Calu3 (cell line): ENCODE data around the gene RPRD1B. TPM values are rescaled to one million over a fixed set of nuclear protein-coding genes. Genes with fewer than 3 reads are reported as not detected.

Experiments
- BruUV-seq: library from RNA; stranded (reverse); fragments of 400-500 nt; replicated peaks from 2 replicates; lab custom pipeline; 2021; lab: Mats Ljungman, UMichigan
- CTCF ChIA-PET: fragments of 300-600 bp; sonication (Branson Sonifier 250); formaldehyde crosslinking; loops from one replicate; lab custom pipeline; 2022; ENCODE audit warnings: antibody characterized with exemption; lab: Charles Lee
- DNase-seq: peaks from one replicate; pipeline ENCODE4 v3.0.0; 2022
- H3K27ac Mint-ChIP-seq: one replicate; pipeline ENCODE4 v1.8.0; 2022; ENCODE audit warnings: mixed read lengths; ENCODE audit not compliant: unreplicated experiment
- H3K27me3 Mint-ChIP-seq: one replicate; pipeline ENCODE4 v1.8.0; 2022; ENCODE audit warnings: mixed read lengths; ENCODE audit not compliant: unreplicated experiment
- H3K36me3 Mint-ChIP-seq: one replicate; pipeline ENCODE4 v1.8.0; 2022; ENCODE audit warnings: mild to moderate bottlenecking, moderate library complexity, mixed read lengths; ENCODE audit not compliant: insufficient read depth, unreplicated experiment
- H3K4me1 Mint-ChIP-seq: one replicate; pipeline ENCODE4 v1.8.0; 2022; ENCODE audit warnings: mild to moderate bottlenecking, low read depth, mixed read lengths; ENCODE audit not compliant: unreplicated experiment
- H3K4me3 Mint-ChIP-seq: one replicate; pipeline ENCODE4 v1.8.0; 2022; ENCODE audit warnings: mild to moderate bottlenecking, low read depth, moderate library complexity, mixed read lengths; ENCODE audit not compliant: unreplicated experiment
- H3K9me3 Mint-ChIP-seq: one replicate; pipeline ENCODE4 v1.8.0; 2022; ENCODE audit warnings: low read depth, mixed read lengths; ENCODE audit not compliant: unreplicated experiment
- CTCF ChIP-seq: fragments of 200-600 bp; IDR thresholded peaks from one replicate; pipeline ENCODE4 v1.8.0; 2022; ENCODE audit warnings: antibody characterized with exemption; ENCODE audit not compliant: unreplicated experiment
- intact Hi-C: fragments of 100-400 bp; cut with micrococcal nuclease; formaldehyde crosslinking; loops from one replicate; pipeline ENCODE4 v1.10.0; 2022; ENCODE audit not compliant: unreplicated experiment
- total RNA-seq: library from RNA; stranded (reverse); gene quantifications from 2 replicates; pipeline ENCODE4 v1.2.3, GENCODE V29; 2022

RPRD1B gene
- total RNA-seq, 1 experiment from 2014 or later: 53.5 TPM

GRCh38 chr20:38067717-38068365, 34.3 kb downstream of the RPRD1B start:
- Mint-ChIP-seq H3K9me3 (no peaks in the 10 kb centered on the region), H3K4me3 (no peak overlapping the region), H3K4me1 (no peaks in the 10 kb centered on the region), H3K36me3 (peaks cover 24% of the 10 kb centered on the region), H3K27me3 (no peaks in the 10 kb centered on the region), H3K27ac (no peak overlapping the region)
- no TSS peak for BruUV-seq
- no peak for TF ChIP-seq CTCF
- CTCF ChIA-PET: interaction anchor here (1.2 kb wide), 1 partner anchor 8 kb away, joined by 3 read pairs; no protein-coding TSS in a partner anchor
- intact Hi-C loops: no loop called here
- DNase-seq: no peak

- peaks cover 36% of the 10 kb centered on the region for H3K36me3 Mint-ChIP-seq
- no peak overlapping the region for H3K27ac Mint-ChIP-seq
Measured at GRCh38 chr20:38072898-38073297, 39.4 kb downstream of the RPRD1B start.

GRCh38 chr20:38073307-38074071, 39.9 kb downstream of the RPRD1B start:
- Mint-ChIP-seq H3K9me3 (no peaks in the 10 kb centered on the region), H3K36me3 (peaks cover 40% of the 10 kb centered on the region), H3K4me1 (peaks cover 26% of the 10 kb centered on the region), H3K27me3 (no peaks in the 10 kb centered on the region), H3K27ac (no peak overlapping the region), H3K4me3 (no peak overlapping the region)
- no TSS peak for BruUV-seq
- intact Hi-C loops: loop anchor here (1.0 kb wide), 3 partner anchors 16 to 148 kb away; partner anchors contain the start of gene TGM2
- CTCF ChIA-PET: interaction anchor here (0.6 to 1.9 kb wide), 32 partner anchors 9 to 335 kb away, joined by 3 to 82 read pairs (median 6); partner anchors contain the start of genes TGM2 and TTI1
- TF ChIP-seq CTCF: peak; percentile 92
- DNase-seq: peak; percentile 77

More at GRCh38 chr20:38072898-38073297, 39.4 kb downstream of the RPRD1B start:
- Mint-ChIP-seq H3K4me3 (no peak overlapping the region), H3K27me3 (no peaks in the 10 kb centered on the region), H3K4me1 (peaks cover 26% of the 10 kb centered on the region), H3K9me3 (no peaks in the 10 kb centered on the region)
- BruUV-seq: no TSS peak
- DNase-seq: no peak
- intact Hi-C loops: loop anchor here (1.0 kb wide), 3 partner anchors 16 to 148 kb away; partner anchors contain the start of gene TGM2
- no peak for TF ChIP-seq CTCF
- CTCF ChIA-PET: interaction anchor here (0.6 to 1.9 kb wide), 31 partner anchors 8 to 336 kb away, joined by 3 to 82 read pairs (median 6); partner anchors contain the start of genes TGM2 and TTI1

GRCh38 chr20:38075161-38075998, 41.8 kb downstream of the RPRD1B start:
- Mint-ChIP-seq H3K27ac (no peak overlapping the region), H3K4me3 (no peak overlapping the region), H3K4me1 (peaks cover 26% of the 10 kb centered on the region), H3K36me3 (peaks cover 30% of the 10 kb centered on the region), H3K9me3 (no peaks in the 10 kb centered on the region), H3K27me3 (no peaks in the 10 kb centered on the region)
- no peak for DNase-seq
- intact Hi-C loops: no loop called here
- no TSS peak for BruUV-seq
- CTCF ChIA-PET: interaction anchor here (0.8 to 1.8 kb wide), 4 partner anchors 8 to 146 kb away, joined by 3 to 8 read pairs (median 4); no protein-coding TSS in a partner anchor
- TF ChIP-seq CTCF: no peak
